GM18498 (cell line): ENCODE measurements around the gene NUP153.
"Not testable (repeated sequence)": the region's sequence is repeated elsewhere in the genome, so short reads cannot be mapped to it uniquely, and the experiment has no call there.

ENCODE experiments used
- ATAC-seq: cut with Tn5 transposase; IDR thresholded peaks from one replicate; pipeline ENCODE4 v1.9.1; 2021; ENCODE audit warnings: mild to moderate bottlenecking, moderate library complexity; ENCODE audit not compliant: unreplicated experiment

NUP153 gene

DNA sequence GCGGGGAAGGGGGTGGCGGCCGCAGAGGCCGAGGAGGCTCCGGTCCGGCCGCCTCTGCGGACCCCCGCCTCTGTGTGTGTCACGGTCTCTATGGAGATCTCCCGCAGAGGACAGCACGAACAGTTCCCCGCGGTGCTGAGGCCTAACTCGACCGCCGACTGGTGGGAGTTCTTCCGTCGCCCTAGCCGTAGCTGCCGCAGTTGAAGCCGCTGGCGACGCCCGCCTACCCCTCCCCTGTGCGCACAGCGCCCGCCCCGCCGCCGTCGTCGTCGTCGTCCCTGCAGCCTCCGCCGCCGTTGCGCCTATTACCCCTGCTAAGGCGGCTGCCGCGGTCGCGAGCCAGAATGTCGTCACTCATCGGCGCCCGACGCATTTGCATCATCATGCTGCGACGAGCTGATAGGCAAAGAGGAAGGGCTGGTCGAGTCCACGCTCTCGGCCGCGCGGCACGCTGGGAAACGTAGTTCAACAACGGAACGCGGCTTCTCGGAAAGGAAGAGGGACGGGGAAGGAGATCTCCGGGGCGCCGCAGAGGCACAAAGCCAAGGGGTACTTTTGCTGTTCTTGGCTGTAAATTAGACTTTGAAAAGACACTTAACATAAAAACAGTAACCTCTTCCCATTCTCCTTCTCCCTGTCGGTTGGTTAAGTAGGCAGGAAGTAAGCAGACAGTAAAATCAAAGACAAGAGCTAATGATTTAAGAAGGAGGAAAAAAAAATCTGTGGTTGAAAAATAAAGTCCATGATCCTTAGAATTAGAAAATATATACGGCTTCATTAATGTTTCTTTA is at the start of gene NUP153:
NUP153 (minus strand) TSS at position 346 of the 791 bp plus-strand sequence. CDS start 538 bp downstream, outside the sequence.
- peak; percentile 70 for ATAC-seq

DNA sequence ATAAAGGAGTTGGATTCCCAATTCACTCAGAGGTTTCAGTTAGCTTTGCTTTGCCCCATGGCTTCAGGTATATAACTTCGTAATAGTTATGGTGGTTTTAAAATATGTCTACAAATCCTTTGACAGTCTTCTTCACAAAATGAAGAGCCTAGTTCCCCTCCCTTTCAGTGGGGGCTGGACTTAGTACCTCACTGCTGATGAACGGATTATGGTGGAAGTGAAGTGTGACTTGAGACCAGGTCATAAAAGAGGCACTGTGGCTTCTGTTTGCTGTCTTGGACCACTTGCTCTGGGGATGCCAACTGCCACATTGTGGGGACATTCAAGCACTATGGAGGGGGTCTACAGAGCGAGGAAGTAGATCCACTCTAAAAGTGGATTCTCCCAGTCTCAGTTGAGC is 47.5 kb upstream of the NUP153 start:
- ATAC-seq = no peak

DNA sequence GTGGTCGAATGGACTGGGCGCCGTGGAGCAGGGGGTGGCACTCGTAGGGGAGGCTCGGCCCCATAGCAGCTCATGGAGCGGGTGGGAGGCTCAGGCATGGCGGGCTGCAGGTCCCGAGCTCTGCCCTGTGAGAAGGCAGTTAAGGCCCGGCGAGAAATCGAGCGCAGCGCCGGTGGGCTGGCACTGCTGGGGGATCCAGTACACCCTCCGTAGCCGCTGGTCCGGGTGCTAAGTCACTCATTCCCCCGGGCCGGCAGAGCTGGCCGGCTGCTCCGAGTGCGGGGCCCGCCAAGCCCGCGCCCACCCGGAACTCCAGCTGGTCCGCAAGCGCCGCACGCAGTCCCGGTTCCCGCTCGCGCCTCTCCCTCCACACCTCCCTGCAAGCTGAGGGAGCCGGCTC is 38.6 kb upstream of the NUP153 start:
- not testable (repeated sequence) for ATAC-seq

DNA sequence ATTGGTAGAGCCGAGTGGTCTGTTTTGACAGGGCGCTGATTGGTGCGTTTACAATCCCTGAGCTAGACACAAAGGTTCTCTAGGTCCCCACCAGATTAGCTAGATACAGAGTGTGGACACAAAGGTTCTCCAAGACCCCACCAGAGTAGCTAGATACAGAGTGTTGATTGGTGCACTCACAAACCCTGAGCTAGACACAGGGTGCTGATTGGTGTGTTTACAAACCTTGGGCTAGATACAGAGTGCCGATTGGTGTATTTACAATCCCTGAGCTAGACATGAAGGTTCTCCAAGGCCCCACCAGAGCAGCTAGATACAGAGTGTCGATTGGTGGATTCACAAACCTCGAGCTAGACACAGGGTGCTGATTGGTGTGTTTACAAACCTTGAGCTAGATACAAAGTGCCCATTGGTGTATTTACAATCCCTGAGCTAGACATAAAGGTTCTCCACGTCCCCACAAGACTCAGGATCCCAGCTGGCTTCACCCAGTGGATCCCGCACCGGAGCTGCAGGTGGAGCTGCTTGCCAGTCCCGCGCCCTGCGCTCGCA is 38.1 kb upstream of the NUP153 start:
- not testable (repeated sequence) for ATAC-seq

DNA sequence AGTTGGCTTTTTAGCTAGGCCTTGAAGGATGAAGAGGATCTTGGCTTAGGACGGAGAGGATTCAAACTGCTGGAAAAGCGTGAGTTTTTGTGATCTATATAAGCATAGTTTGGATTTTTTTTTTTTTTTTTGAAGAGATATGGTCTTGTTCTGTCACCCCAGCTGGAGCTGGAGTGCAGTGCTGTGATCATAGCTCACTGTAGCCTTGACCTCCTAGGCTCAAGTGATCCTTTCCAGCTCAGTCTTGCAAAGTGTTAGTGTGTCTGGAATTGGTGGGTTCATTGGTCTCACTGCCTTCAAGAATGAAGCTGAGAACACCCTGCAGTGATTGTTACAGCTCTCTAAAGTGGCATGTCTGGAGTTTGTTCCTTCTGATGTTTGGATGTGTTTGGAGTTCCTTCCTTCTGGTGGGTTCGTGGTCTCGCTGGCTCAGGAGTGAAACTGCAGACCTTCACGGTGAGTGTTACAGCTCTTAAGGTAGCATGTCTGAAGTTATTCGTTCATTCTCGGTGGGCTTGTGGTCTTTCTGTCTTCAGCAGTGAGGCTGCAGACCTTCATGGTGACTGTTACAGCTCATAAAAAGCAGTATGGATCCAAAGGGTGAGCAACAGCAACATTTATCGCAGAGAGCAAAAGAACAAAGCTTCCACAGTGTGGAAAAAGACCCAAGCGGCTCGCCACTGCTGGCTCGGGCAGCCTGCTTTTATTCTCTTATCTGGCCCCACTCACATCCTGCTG is 37.5 kb upstream of the NUP153 start:
- ATAC-seq = no peak

DNA sequence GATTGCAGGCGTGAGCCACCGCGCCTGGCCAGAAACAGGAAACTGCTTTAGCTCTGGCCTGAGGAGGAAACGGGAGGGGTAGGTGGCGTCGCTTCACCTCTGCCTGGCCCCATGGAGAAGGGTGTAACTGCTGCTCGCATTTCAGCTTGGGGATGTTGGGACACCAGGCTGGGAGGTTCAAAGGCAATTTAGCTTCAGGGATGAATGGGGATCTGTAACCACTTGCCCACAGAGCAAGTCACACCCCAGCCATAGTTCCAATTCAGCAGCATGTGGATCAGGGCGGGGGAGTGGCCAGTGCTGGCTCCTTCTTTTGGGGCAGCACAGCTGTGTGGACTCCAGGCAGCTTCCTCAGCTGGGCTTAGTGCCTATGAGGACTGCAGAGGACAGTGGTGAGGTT is 34.8 kb upstream of the NUP153 start:
- ATAC-seq = no peak

DNA sequence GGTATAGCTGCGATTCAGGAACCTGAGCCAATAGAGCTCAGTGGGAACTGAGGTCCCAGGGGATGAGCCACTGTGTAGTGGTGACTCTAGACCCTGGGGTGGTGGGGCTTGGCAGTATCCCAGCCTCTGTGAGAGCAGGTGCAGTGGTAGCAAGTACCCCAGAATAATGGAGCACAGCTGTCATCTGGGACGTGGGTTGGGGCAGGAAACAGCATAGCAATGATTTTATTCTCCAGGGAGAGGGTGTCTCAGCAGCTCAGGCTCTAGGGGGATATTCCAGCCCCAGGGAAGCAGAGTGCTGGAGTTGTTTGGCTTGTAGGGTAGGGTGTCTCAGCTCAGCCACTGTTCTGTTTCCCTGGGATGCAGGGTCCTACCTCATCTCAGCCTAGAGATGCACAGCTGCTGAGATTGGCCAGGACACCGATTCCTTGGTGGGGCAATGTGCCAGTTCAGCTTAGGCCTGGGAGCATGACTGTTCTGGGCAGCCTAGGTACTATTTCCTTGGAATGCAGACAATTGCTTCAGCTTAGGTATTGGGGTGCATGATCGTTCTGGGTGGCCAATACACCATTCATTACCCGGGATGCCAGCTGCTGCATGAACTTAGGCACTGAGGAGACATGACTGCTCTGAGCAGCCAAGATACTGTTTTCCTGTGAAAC is 34.0 kb upstream of the NUP153 start:
- no peak for ATAC-seq

DNA sequence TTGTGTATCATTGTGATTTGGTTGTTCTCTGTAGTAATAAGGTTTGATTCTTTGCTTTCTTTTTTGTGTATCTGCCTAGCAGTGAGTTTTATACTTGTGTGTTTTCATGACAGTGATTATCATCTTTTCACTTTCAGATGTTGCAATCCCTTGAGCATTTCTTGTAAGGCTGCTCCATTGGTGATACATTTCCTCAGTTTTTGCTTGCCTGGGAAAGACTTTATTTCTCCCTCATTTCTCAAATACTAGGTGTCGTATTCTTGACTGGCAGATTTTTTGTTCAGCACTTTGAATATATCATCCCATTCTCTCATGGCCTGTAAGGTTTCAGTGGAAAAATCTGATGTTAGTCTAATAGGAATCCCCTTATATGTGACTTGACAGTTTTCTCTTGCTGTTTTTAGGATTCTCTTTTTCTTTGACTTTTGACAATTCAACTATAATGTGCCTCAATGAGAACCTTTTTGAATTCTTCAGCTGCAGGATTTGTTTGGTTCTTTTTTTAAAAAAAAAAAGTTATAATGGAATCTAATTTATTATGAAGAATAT is 31.1 kb upstream of the NUP153 start:
- ATAC-seq = no peak

DNA sequence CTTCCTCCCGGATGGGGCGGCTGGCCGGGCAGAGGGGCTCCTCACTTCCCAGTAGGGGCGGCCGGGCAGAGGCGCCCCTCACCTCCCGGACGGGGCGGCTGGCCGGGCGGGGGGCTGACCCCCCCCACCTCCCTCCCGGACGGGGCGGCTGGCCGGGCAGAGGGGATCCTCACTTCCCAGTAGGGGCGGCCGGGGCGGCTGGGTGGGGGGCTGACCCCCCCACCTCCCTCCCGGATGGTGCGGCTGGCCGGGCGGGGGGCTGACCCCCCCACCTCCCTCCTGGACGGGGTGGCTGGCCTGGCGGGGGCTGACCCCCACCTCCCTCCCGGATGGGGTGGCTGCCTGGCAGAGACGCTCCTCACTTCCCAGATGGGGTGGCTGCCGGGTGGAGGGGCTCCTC is 28.6 kb upstream of the NUP153 start:
- ATAC-seq = not testable (repeated sequence)

DNA sequence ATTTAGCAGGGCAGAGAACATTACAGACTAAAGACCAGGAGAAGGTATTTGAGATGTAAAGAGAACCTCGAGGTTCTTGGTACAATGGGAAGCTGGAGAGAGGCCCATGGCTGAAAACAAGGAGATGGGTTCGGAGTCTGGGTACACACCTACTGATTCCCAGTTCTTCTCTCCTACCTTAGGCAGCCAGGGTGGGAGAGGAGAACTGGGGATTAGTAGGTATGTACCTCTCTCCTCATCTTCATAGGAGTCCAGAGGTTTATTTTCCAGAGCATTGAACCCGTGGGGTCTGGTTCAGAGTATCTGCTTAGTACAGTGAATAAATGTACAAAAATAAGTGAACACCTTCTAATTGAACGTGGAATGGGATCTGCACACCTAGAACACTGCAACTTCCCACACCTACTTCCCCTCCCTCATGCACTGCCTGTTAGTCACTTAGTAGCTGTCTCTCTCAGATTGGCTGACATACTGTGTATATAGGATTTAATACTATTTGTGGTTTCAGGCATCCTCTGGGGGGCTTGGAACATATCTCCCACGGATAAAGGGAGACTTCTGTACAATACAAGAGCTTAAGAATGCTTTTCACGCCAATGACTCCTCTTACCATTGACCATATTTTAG is 23.5 kb upstream of the NUP153 start:
- ATAC-seq = no peak

DNA sequence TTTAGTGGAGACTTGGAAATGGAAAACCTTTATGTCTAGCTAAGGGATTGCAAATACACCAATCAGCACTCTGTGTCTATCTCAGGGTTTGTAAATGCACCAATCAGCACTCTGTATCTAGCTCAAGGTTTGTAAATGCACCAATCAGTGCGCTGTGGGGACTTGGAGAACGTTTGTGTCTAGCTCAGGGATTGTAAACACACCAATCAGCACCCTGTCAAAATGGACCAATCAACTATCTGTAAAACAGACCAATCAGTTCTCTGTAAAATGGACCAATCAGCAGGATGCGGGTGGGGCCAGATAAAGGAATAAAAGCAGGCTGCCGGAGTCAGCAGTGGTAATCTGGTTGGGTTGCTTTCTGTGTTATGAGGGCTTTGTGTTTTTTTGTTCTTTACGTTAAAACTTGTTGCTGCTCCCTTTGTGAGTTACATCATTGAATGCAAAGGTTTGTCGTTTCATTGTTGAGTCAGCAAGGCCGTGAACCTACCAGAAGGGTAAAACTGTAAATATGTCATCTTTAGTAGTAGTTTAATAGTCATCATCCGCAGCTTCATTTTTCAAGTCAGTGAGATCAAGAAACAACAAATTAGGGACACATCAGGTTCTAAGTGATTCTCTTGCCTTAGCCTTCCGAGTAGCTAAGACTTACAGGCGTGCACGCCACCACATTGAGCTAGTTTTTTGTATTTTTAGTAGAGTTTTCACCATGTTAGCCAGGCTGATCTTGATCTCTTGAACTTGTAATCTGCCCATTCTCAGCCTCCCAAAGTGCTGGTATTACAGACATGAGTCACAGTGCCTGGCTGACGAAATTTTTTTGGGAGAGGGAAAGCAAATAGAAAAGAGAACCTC is 22.7 kb upstream of the NUP153 start:
- ATAC-seq = no peak

DNA sequence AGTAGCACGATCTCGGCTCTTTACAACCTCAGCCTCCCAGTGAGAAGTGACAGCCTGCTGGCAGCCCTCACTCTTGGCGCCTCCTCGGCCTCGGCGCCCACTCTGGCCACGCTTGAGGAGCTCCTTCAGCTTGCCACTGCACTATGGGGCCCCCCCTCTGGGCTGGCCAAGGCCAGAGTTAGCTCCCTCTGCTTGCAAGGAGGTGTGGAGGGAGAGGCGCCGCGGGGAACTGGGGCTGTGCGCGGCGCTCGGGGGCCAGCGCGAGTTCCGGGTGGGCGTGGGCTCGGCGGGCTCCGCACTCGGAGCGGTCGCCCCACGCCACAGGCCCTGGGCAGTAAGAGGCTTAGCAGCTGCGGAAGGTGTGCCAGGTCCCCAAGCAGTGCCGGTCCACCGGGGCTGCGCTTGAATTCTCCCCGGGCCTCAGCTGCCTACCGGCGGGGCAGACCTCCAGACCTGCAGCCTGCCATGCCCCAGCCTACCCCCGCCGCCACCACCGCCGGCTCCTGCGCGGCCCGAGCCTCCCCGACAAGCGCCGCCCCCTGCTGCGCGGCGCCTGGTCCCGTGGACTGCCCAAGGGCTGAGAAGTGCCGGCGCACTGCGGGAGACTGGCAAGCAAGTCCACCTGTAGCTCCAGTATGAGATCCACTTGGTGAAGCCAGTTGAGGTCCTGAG is 22.0 kb upstream of the NUP153 start:
- ATAC-seq = no peak

DNA sequence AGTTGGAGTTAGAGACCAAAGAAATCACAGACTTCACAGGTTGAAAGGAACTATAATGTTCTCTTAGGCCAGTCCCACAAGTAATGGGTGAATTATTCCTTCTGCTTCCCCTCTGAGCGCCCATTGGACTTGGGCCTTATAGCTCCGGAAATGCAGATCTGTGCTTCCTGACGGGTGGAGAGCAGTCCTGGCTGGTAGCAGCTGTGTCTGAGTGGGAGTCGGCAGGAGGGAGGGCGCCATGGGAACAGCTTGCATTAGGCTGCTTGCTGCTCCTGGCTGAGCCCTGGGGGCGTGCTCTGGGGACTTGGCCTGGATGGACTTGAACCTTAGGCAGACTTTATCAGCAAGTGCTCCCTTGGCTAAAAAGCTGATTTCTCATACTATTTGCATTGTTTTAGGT is 18.4 kb upstream of the NUP153 start:
- ATAC-seq = no peak

DNA sequence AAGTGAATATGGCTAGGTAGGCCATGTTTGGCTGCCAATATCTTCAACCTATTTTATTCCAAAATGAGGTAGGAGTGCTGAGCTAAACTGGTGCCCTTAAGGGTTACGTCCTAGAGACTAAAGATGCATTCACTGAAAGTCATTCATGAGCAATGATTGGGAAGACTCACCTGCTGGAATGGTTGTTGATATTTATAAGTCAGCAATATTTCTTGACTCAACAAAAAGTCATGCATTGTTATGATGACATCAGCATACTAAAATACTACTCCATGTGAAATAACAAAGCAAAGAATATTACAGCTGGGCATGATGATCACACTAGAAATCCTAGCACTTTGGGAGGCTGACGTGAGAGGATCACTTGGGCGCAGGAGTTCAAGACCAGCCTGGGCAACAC is 17.6 kb upstream of the NUP153 start:
- no peak for ATAC-seq

DNA sequence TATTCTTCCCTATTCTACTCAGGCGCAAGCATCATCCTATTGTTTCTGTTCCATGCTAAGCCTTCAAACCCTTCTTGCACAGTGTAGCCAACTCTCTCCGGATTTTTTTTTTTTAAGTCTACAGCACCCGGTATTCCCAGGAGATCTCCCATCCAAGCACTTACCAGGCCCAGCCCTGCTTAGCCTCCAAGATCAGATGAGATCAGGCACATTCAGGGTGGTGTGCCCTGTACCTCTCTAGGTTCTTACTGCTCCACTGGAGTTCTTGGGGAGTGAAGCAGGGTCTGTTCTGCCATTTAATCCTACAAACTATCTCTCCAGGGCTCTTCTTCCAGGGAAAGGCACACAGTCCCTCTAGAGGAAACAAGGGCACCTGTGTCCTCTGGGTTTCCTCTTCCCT is 14.9 kb upstream of the NUP153 start:
- ATAC-seq = no peak

DNA sequence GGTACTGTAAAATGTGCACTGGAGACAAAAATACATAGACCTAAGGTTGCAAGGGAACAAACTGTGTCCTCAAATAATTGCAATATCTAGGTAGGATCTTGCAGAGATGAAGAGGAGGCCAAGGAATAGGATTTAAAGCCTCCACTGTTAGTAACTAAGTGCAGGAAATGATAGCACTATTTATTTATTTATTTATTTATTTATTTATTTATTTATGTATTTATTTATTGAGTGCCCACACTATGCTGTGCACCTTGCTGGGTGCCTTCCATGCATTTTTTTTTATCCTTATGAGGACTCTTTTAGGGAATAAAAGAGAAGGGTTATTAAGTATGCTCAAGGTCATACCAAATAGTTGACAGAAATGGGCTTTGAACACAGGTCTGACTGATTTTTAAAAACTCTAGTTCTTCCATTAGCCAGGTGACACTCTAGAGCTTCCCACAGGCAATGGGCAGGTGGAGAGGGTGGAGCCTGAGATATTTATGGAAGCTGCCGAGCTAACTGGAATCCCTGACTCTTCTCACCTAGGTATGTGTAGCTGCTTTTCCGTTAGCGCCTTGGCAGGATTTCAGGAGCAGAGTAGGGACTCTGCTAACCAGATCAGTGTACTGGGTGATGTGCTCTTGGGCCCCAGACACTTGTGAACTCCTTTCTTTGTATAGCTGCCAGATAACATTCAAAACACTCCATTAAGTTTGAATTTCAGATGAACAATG is 12.8 kb upstream of the NUP153 start:
- ATAC-seq = no peak

DNA sequence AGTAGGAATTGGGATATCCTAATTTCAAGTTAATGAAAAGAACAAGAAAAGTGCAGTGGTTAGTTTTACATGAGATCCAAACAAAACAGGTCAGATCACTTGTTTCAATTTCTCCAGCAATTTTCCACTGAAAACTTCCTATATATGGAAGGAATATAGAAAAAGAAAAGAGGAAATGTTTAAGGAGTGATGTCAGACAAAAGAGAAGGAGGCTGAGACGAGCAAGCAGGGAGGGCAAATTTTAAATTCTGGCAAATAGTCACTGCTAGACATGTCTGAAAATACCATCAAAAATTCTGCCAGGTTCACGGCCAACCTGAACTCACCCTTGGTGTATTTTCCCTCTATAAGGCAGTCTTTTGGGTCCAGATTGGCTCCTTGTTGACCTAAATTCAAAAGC is 9.5 kb upstream of the NUP153 start:
- no peak for ATAC-seq
